Panc1 (cell line): ENCODE results near the gene IGFBP1. TPM values are rescaled to one million over a fixed set of nuclear protein-coding genes. Genes with fewer than 3 reads are reported as not detected.

ENCODE experiments used
- ATAC-seq: fragments of 200-7000 bp; cut with Tn5 transposase; 2 replicates; pipeline ENCODE4 v1.9.1; 2020; ENCODE audit warnings: mild to moderate bottlenecking, moderate library complexity
- BruUV-seq: library from RNA; stranded (reverse); fragments of 400-500 nt; replicated peaks from 2 replicates; lab custom pipeline; 2021; lab: Mats Ljungman, UMichigan
- CTCF ChIA-PET: fragments of 300-600 bp; sonication (Branson Sonifier 250); formaldehyde crosslinking; loops from one replicate; lab custom pipeline; 2022; ENCODE audit warnings: antibody characterized with exemption; lab: Charles Lee
- POLR2A ChIA-PET: fragments of 300-600 bp; sonication (Branson Sonifier 250); formaldehyde crosslinking; loops from one replicate; lab custom pipeline; 2022; ENCODE audit warnings: antibody characterized with exemption; lab: Charles Lee
- DNase-seq: peaks from one replicate; pipeline ENCODE4 v3.0.0-alpha.2; 2010; ENCODE audit warnings: low read depth, low spot score
- H3K27ac ChIP-seq: 2 replicates; pipeline ENCODE4 v1.5.1; 2011; ENCODE audit warnings: mild to moderate bottlenecking, low read length, inconsistent platforms
- H3K27me3 ChIP-seq: fragments of 200-500 bp; sonication (Bioruptor generic); 2 replicates; pipeline ENCODE4 v1.6.0; 2014; ENCODE audit warnings: low read length, inconsistent platforms; ENCODE audit not compliant: control insufficient read depth, insufficient read depth
- H3K36me3 ChIP-seq: fragments of 200-500 bp; sonication (Bioruptor generic); 2 replicates; pipeline ENCODE4 v1.5.1; 2014; ENCODE audit warnings: inconsistent platforms, mild to moderate bottlenecking, low read length, moderate library complexity; ENCODE audit not compliant: control insufficient read depth, insufficient read depth
- H3K4me1 ChIP-seq: 2 replicates; pipeline ENCODE4 v1.5.1; 2011; ENCODE audit warnings: inconsistent platforms, mild to moderate bottlenecking, low read length, moderate library complexity; ENCODE audit not compliant: control insufficient read depth, insufficient read depth
- H3K4me3 ChIP-seq, 2 experiments: 2 replicates each; pipeline ENCODE4 v1.5.1; 2011 to 2012; ENCODE audit warnings: low read depth in 2 of 2, low read length in 2 of 2, mild to moderate bottlenecking in 2 of 2, inconsistent platforms in 1 of 2, moderate library complexity in 1 of 2
- H3K9me3 ChIP-seq: fragments of 200-500 bp; sonication (Bioruptor generic); 2 replicates; pipeline ENCODE4 v1.5.1; 2014; ENCODE audit warnings: low read depth, mild to moderate bottlenecking, inconsistent platforms, low read length, moderate library complexity; ENCODE audit not compliant: control insufficient read depth, insufficient read depth
- POLR2AphosphoS5 ChIP-seq: IDR thresholded peaks from 2 replicates; pipeline ENCODE4 v1.6.1; 2012; ENCODE audit warnings: mild to moderate bottlenecking, low read depth, low read length, moderate library complexity
- SIN3A ChIP-seq: IDR thresholded peaks from 2 replicates; pipeline ENCODE4 v1.6.1; 2012; ENCODE audit warnings: low read depth, mild to moderate bottlenecking, low read length, moderate library complexity, borderline replicate concordance; ENCODE audit not compliant: insufficient read depth
- TCF7L2 ChIP-seq: IDR thresholded peaks from 2 replicates; pipeline ENCODE4 v1.6.1; 2011; ENCODE audit warnings: mild to moderate bottlenecking, low read depth, low read length, inconsistent platforms
- in situ Hi-C: cut with HindIII; loops from 2 replicates; pipeline ENCODE4 v1.10.0; 2016; ENCODE audit warnings: low sequenced_read_pairs, low pct_unique_long_range_greater_than_20kb
- intact Hi-C: fragments of 100-400 bp; cut with micrococcal nuclease; formaldehyde crosslinking; loops from one replicate; pipeline ENCODE4 v1.10.0; 2022; ENCODE audit not compliant: unreplicated experiment
- total RNA-seq: library from RNA; stranded (reverse); gene quantifications from one replicate; pipeline ENCODE4 v1.2.1, GENCODE V29; 2021; ENCODE audit not compliant: unreplicated experiment
- TF ChIP-seq, protein P1 (sequence below): fragments of 450-650 bp; IDR thresholded peaks from 2 replicates; pipeline ENCODE4 v1.5.1; 2017; ENCODE audit warnings: mild to moderate bottlenecking
- TF ChIP-seq, protein P2 (sequence below), 2 experiments: IDR thresholded peaks; 2 replicates each; pipeline ENCODE4 v1.6.1; 2011 to 2012; ENCODE audit warnings: low read depth in 2 of 2, control low read depth in 1 of 2, low read length in 1 of 2, mild to moderate bottlenecking in 1 of 2, moderate library complexity in 1 of 2; ENCODE audit not compliant: insufficient read depth in 1 of 2

IGFBP1 gene
- total RNA-seq, 1 experiment from 2014 or later, result 0.33 TPM

DNA sequence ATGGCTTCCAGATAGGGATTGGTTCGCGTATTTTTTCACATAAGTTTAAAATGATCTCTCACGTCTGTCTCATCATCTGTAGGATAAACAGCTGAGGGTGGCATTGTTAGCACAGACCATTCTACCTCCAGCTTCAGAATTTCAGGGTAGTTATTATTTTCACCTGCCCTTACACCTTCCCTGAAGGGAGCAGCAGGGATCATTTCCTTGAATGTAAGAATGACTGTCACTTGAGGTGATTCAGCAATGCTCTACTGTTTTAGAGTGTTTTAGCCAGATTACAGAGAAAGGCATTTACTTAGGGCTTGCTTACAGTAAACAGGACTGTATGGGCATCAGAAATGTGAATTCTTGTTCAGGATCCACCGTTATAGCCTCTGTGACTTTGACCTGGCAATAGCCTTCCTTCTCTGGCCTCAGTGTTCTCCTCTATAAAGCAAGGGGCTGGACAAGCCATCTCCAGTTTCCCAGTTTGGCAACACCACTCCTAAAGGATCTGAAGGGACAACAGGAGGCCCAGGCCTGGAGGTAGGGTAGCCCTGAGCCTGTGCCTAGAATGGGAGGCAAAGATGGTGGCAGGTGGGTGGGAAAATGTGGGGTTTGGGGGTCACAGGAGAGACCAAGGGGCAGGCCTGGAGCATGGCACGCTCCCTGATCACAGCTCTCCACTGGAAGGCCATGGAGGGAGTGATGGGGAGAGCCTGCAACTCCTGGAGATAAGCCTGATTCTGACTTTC, 1.2 kb upstream of the IGFBP1 start:
- BruUV-seq, result no TSS peak
- Histone ChIP-seq H3K27ac (no peak overlapping the region), H3K4me3 (no peak overlapping the region), H3K9me3 (no peaks in the 10 kb centered on the region), H3K27me3 (peaks cover 30% of the 10 kb centered on the region), H3K36me3 (no peaks in the 10 kb centered on the region), H3K4me1 (no peaks in the 10 kb centered on the region; the same call in 1 of the 2 replicates)
- ATAC-seq, result no peak
- TF ChIP-seq, protein P1, sequence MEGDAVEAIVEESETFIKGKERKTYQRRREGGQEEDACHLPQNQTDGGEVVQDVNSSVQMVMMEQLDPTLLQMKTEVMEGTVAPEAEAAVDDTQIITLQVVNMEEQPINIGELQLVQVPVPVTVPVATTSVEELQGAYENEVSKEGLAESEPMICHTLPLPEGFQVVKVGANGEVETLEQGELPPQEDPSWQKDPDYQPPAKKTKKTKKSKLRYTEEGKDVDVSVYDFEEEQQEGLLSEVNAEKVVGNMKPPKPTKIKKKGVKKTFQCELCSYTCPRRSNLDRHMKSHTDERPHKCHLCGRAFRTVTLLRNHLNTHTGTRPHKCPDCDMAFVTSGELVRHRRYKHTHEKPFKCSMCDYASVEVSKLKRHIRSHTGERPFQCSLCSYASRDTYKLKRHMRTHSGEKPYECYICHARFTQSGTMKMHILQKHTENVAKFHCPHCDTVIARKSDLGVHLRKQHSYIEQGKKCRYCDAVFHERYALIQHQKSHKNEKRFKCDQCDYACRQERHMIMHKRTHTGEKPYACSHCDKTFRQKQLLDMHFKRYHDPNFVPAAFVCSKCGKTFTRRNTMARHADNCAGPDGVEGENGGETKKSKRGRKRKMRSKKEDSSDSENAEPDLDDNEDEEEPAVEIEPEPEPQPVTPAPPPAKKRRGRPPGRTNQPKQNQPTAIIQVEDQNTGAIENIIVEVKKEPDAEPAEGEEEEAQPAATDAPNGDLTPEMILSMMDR, result no peak
- TF ChIP-seq POLR2AphosphoS5 (no peak), TCF7L2 (no peak), SIN3A (no peak)
- TF ChIP-seq, protein P2, sequence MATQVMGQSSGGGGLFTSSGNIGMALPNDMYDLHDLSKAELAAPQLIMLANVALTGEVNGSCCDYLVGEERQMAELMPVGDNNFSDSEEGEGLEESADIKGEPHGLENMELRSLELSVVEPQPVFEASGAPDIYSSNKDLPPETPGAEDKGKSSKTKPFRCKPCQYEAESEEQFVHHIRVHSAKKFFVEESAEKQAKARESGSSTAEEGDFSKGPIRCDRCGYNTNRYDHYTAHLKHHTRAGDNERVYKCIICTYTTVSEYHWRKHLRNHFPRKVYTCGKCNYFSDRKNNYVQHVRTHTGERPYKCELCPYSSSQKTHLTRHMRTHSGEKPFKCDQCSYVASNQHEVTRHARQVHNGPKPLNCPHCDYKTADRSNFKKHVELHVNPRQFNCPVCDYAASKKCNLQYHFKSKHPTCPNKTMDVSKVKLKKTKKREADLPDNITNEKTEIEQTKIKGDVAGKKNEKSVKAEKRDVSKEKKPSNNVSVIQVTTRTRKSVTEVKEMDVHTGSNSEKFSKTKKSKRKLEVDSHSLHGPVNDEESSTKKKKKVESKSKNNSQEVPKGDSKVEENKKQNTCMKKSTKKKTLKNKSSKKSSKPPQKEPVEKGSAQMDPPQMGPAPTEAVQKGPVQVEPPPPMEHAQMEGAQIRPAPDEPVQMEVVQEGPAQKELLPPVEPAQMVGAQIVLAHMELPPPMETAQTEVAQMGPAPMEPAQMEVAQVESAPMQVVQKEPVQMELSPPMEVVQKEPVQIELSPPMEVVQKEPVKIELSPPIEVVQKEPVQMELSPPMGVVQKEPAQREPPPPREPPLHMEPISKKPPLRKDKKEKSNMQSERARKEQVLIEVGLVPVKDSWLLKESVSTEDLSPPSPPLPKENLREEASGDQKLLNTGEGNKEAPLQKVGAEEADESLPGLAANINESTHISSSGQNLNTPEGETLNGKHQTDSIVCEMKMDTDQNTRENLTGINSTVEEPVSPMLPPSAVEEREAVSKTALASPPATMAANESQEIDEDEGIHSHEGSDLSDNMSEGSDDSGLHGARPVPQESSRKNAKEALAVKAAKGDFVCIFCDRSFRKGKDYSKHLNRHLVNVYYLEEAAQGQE (IDR thresholded peaks at IDR 0.05; ENCODE audit: insufficient read depth in 1 of 2, low read depth in 2 of 2, low read length in 1 of 2), result no peak
- ChIA-PET CTCF (no interaction called here), POLR2A (no interaction called here)
- no peak for DNase-seq
- in situ Hi-C loops (no loop called here), intact Hi-C loops (no loop called here)

DNA sequence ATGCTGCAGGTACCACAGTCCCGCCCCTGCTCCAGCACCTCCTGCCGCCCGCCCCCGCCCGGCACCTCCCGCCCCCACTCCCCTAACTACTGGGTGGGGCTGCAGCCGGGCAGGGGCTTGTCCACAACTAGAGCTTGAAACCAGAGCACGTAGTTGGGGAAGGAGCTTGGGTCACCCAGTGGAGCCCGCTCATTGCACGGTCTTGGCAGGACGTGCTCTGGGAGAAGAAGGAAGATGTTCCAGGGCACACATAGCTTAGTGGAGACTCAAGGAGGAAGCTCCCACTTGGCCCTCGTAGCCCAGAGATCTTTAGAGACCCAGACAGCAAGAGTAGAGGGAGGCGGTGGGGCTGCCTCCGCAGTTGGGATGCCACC, 692 bp downstream of the IGFBP1 start:
- H3K4me1 ChIP-seq, result no peaks in the 10 kb centered on the region; the same call in 1 of the 2 replicates
- no peaks in the 10 kb centered on the region for H3K36me3 ChIP-seq
- ATAC-seq (peak; percentile 40; the same call in 1 of the 2 replicates), DNase-seq (no peak)
- no peaks in the 10 kb centered on the region for H3K9me3 ChIP-seq
- intact Hi-C loops, result no loop called here
- BruUV-seq, result no TSS peak
- in situ Hi-C loops, result no loop called here
- H3K27me3 ChIP-seq, result peaks cover 35% of the 10 kb centered on the region
- CTCF ChIA-PET, result interaction anchor here (0.6 to 0.9 kb wide), 2 partner anchors 18 to 34 kb away, joined by 3 to 4 read pairs; no protein-coding TSS in a partner anchor
- no peak overlapping the region for H3K27ac ChIP-seq
- H3K4me3 ChIP-seq, result peak overlapping the region; percentile 35 to 48
- POLR2A ChIA-PET, result no interaction called here
- TF ChIP-seq SIN3A (no peak), POLR2AphosphoS5 (no peak), TCF7L2 (no peak)
- TF ChIP-seq, protein P1, result no peak
- TF ChIP-seq, protein P2 (IDR thresholded peaks at IDR 0.05; ENCODE audit: insufficient read depth in 1 of 2, low read depth in 2 of 2, low read length in 1 of 2), result no peak
